ENCODE measurements around the gene BZW2.

DNA sequence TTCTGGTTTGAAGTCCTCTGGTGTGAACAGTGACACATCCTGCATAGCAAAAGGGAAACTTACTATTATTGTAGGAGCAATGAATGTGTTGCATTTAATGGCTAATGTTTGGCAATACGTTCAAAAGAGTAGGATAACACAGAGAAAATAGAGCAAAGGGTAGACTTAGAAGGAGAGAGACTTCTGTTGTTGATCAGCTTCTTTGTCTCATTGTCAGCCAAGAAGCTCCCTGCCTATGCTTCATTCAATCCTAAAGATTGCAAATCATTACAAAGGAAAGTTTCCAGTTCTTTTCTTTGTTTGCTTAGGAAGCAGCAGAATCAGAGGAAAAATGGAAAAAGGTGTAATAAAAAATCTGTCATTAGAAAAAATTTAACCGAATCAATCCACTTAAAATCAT lies 99.7 kb downstream of the BZW2 start:
- TF ChIP-seq, protein P1, sequence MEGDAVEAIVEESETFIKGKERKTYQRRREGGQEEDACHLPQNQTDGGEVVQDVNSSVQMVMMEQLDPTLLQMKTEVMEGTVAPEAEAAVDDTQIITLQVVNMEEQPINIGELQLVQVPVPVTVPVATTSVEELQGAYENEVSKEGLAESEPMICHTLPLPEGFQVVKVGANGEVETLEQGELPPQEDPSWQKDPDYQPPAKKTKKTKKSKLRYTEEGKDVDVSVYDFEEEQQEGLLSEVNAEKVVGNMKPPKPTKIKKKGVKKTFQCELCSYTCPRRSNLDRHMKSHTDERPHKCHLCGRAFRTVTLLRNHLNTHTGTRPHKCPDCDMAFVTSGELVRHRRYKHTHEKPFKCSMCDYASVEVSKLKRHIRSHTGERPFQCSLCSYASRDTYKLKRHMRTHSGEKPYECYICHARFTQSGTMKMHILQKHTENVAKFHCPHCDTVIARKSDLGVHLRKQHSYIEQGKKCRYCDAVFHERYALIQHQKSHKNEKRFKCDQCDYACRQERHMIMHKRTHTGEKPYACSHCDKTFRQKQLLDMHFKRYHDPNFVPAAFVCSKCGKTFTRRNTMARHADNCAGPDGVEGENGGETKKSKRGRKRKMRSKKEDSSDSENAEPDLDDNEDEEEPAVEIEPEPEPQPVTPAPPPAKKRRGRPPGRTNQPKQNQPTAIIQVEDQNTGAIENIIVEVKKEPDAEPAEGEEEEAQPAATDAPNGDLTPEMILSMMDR (IDR thresholded peaks at IDR 0.05): no peak
- TF ChIP-seq EZH2 (IDR thresholded peaks at IDR 0.05) (no peak), EZH2phosphoT487 (IDR thresholded peaks at IDR 0.05) (no peak)
